GM08714 (cell line): ENCODE data around the gene TTC9C.
A peak's percentile ranks its signal among the peaks of the same experiment; 100 is the strongest.
"Not testable (repeated sequence)": the region's sequence is repeated elsewhere in the genome, so short reads cannot be mapped to it uniquely, and the experiment has no call there.

Experiments used
- H3K4me3 ChIP-seq: fragments of 200-500 bp; sonication (Bioruptor generic); 2 replicates; pipeline ENCODE4 v1.5.1; 2014; ENCODE audit warnings: mild to moderate bottlenecking, low read length, inconsistent platforms
- ZNF274 ChIP-seq: IDR thresholded peaks from 2 replicates; pipeline ENCODE4 v1.6.1; 2012; ENCODE audit warnings: mild to moderate bottlenecking, low read depth, low read length

TTC9C gene, protein sequence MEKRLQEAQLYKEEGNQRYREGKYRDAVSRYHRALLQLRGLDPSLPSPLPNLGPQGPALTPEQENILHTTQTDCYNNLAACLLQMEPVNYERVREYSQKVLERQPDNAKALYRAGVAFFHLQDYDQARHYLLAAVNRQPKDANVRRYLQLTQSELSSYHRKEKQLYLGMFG

DNA sequence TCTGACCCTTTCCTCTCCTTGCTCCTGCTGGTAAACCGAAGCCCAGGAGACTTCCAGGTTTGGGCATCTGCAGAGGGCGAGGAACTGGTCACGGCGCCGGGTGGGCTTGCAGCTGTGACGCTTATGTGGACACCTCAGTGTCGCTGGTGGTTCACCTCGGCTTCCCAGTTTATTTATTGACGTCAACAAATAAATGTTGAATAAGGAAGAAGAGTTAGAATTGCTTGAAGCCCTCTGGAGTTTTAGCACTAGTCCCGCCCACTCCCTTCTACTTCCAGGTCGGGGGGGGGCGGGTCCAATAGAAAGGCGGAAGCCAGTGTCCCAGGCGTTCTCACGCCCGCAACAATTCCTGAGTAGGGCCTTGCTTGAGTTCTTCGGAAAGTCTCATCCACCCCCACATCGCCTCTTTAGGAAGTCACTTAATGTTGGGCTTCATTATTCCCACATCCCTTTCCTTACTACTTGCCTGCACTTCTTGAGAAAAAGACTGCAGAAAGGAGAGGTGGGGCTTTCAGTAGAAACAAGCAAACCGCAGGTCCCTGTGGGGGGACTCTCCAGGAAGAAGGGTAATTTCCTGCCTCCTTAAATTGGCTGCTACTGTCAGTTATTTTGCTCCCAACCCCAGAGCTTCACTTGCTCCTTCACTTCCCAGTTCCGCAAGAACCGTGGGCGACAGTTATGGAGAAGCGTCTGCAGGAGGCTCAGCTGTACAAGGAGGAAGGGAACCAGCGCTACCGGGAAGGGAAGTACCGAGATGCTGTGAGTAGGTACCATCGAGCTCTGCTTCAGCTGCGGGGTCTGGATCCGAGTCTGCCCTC, at the start of gene TTC9C:
Gene TTC9C (plus strand): TSS at position 316 of the 818 bp plus-strand sequence. CDS start 363 bp downstream, at position 679.
- H3K4me3 ChIP-seq, result peak within 1 kb of the TSS; percentile 99
- no peak for TF ChIP-seq ZNF274

DNA sequence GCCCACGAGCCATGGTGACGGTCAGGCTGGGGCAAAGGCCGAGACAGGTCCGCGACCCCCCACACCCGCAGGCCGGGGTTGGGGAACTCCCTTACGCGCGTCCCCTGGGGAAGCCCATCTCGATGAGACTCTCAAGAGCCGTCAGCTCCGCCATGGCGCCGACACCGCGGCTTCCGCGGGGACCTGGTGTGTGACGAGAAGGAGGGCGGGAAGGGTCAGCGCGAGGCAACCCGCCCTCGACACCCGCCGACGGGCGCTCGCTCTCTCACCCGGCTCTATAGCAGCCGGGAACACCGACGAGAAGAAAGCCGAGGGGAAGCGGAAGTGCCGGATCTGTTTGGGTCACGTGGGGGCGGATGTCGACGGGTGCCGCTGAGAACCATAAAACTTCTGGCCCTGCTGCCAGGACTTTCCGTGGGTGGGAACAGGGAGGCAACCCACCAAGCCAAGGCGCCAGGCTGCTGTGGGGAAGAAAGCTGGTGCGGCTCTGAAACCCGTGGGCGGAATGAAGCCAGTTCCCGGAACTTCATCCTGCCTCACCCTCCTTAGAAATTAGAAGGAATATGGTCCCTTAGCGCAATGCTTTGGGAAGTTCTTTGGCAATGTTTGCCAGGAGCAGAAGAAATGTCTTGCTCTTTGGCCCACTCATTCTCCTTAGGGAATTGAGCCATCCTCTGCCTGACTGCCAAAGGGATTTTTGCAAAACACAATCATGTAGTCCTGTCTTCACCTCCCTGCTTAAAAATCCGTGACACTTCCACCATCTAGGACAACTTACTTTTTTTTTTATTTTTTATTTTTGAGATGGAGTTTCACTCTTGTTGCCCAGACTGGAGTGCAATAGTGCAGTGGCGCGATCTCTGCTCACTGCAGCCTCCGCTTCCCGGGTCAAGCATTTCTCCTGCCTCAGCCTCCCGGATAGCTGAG, 49.3 kb upstream of the TTC9C start, which contains the start of gene UBXN1:
Gene UBXN1 (minus strand): TSS at position 304 of the 927 bp plus-strand sequence. CDS start 150 bp downstream, at position 154.
- no peak for TF ChIP-seq ZNF274
- peak within 1 kb of the TSS; percentile 91 for H3K4me3 ChIP-seq

DNA sequence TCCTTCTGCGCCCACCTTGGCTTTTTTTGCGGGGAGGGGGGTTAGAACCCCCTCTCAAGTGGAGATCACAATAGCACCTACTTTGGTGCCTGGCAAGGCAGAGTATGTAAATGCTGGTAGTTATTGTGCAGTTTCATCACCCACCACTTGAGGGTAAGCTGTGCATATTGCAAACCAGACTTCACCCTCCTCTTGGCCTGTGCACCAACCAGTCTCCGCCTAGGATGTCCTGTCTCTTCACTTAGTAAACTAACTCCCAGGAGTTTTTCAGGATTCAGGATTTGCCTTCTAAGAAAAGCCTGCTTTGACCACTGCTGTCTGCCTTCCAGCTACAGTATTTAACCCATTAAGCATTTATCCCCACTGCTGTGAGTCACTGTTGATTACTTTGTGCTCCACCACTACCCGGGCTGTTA, 47.5 kb upstream of the TTC9C start:
- H3K4me3 ChIP-seq, result no peak overlapping the region
- no peak for TF ChIP-seq ZNF274

DNA sequence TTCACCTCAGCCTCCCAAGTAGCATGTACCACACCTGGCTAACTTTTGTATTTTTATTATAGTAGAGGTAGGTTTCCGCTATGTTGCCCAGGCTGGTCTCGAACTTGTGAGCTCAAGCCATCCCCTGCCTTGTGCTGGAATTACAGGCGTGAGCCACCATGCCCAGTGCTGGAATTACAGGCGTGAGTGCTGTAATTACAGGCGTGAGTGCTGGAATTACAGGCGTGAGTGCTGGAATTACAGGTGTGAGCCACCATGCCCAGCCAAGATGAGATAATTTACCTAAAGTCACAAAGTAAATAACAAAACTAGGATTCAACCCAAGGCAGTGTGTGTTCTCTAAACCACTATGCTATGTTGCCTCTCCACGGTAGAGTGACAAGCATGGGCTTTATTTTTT, 45.8 kb upstream of the TTC9C start:
- TF ChIP-seq ZNF274, result no peak
- no peak overlapping the region for H3K4me3 ChIP-seq

DNA sequence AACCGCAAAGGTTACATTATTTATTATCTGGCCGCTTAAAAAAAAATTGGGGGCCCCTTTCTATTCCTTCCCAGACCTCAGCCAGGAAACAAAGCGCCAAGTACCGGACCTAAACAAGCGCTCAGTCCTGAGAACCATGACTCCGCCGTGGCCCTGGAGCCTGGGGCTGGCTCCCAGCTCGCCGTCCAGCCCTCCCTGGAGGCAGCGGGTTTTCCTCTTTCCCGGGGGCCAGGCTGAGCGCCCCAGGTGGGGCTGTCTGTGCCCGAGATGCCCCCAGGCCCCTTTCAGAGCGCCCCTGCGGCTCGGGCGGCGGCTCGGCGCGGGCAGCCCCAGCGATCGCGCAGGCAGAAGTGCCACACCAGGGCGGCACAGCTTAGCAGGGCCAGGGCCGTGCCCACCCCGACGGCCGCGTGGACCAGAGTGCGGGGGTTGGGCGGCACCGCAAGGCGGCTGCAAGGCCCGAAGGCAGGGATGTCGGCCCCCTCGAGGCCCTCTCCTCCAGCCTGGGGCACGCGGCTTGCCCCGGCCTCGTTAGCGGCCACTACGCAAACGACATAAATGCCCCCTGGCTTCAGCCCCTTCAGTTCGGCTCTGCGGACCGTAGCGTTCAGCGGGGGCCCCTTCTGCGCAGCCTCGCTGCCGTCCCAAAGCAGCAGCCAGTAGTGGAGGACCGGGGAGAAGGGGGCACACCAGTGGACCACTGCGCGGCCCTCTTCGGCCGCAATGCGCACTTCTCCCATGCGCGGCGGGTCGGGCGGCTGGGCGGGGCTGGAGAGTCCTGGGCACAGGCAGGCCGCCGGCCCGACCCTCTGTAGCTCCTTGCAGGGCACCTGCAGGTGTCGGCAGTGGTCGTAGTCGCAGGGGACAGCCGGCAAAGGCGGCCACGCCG, 40.5 kb upstream of the TTC9C start:
- H3K4me3 ChIP-seq, result no peak overlapping the region
- TF ChIP-seq ZNF274, result no peak

DNA sequence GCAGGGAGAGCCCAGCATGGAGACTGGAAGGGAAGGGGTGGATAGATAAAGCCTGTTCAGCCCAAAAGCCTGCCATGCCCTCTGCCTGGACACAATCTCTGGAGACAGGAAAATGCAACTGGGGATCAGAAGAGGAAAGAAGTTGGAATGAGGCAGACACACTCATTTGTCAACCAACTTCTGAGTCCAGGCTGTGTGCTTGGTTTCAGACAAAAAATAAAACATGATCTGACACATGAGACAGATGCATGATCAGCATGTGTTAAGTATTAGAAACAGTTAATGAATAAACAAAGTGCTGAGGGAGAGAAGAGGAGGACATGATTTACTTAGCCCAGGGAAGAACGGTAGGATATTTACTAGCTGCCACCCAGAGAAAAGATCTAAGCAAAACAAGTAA, 39.8 kb upstream of the TTC9C start:
- no peak overlapping the region for H3K4me3 ChIP-seq
- TF ChIP-seq ZNF274, result no peak

DNA sequence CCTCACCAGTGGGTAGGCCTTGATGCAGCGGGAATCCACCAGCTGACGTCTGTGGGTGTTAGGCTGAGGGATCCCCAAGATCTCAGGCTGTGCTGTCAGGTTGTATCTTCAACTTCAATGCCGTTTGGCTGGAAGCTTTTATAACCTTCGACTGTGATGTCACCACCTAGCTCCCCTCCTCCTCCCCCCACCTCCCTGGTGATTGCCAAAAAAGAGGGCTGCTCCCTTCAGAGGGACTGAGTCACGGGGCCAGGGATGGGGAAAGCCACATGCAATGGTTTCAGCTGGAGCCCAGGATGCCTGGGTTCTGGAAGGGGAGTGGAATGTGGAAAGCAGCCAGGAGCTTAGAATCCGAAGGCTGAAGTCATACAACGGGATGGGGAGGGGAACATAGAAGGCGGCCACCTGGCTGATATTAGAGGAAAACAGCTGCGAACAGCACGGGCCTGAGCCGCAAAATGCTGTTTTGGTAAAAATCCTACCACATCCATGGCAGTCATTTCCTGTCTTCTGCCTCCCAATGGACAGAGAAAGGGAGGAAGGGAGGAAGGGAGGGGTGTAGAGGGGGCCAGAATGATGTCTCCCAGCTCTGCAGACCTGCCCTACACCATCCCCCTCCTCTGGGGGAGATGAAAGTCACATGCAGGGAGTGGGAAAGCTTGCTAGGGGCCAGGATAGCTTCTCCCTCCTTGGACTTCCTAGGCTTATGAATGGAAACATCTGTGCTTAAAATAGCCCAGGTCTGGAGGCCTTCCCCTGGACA, 38.7 kb upstream of the TTC9C start, which contains the start of gene LRRN4CL:
Gene LRRN4CL (minus strand): TSS at position 110 of the 763 bp plus-strand sequence. CDS start 1,022 bp downstream, outside the sequence.
- no peak for TF ChIP-seq ZNF274
- H3K4me3 ChIP-seq, result no peak within 1 kb of the TSS

DNA sequence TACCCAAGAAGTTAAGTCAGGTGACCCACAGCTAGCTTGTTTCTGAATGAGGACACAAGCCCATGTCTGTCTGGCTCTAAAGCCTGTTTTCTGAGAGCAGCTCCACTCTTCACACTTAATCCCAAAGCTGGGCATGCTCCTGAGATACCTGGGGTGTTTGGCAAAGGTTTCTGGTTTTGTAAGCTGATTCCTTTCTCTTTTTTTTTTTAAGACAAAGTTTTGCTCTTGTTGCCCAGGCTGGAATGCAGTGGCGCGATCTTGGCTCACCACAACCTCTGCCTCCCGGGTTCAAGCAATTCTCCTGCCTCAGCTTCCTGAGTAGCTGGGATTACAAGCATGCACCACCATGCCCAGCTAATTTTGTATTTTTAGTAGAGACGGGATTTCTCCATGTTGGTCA, 34.7 kb upstream of the TTC9C start:
- H3K4me3 ChIP-seq, result not testable (repeated sequence)

DNA sequence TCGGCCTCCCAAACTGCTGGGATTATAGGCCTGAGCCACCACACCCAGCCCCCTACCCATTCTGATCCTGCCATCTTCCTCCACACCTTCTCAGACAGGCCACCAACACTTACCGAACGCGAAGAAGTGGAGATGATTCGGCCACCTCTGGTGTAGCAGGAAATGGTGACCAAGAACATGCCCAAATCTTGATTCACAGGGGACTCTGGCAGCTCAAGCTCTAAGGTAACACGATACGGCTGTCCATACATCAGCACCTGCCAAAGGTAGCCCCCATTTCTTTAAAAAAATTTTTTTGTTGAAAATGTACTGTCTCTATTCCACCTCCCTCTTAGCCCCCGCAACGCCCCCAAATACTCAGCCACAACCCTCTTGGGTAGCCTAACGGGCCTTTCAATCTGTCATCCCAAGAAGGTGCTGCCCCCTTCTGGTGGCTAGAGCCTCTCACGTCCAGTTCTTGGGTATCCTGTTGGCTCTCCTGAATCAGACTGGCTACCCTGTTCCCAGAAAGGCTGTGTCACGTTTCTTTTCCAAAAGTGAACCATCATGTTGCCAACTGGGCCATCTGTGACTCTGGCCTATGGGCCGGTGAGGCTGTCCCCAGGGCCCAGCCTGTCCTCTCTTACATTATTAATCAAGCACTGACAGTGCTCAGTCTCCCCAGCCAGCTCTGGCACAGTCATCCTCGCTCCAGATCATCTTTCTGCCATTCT, 33.7 kb upstream of the TTC9C start:
- no peak overlapping the region for H3K4me3 ChIP-seq
- no peak for TF ChIP-seq ZNF274

DNA sequence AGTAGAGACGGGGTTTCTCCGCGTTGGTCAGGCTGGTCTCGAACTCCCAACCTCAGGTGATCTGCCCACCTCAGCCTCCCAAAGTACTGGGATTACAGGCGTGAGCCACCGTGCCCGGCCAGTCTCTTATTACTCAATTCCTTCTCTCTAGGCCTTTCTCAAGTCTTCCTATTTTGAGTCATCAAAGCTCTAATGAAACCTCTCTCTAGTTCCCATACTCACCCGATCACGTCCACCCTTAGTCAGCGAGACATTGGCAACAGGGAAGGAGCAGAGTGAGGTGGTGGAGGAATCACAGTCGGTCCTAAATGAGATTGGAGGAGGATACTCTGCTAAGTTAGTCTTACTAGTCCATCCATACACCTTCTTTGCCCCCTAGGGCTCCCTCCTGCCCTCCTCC, 26.0 kb upstream of the TTC9C start:
- TF ChIP-seq ZNF274, result no peak
- H3K4me3 ChIP-seq, result no peak overlapping the region

DNA sequence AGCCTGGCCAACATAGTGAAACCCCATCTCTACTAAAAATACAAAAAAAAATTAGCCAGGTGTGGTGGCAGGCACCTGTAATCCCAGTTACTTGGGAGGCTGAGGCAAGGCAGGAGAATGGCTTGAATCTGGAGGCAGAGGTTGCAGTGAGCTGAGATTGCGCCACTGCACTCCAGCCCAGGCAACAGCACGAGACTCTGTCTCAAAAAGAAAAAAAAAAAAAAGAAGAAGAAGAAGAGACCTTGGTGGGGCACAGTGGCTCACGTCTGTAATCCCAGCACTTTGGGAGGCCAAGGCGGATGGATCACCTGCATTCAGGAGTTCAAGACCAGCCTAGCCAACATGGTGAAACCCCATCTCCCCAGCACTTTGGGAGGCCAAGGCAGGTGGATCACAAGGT, 24.4 kb upstream of the TTC9C start:
- H3K4me3 ChIP-seq, result not testable (repeated sequence)

DNA sequence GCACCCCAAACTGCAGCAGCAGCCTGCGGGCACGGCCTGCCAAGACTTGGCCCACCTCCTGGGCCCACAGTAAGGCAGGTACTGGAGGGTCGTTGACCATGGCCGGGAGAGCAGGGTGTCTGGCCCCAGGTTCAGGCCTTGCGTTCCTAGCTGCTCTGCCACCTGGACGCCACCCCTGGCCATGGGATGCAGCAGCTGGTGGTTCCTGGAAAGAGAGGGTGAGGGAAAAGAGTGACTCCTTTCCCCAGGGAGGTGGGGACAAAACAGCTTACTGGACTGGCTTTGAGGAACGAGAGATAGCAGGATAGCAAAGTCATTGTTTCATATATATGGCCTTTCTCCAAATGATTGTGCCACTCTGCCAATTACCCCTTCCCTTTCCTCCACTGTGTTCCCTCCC, 22.9 kb upstream of the TTC9C start:
- H3K4me3 ChIP-seq, result peak overlapping the region; percentile 68
- TF ChIP-seq ZNF274, result no peak
